H1 (cell line): ENCODE data around the gene CMTR1. TPM values are rescaled to one million over a fixed set of nuclear protein-coding genes. Genes with fewer than 3 reads are reported as not detected.

ENCODE experiments used
- CTCF ChIA-PET: fragments of 300-600 bp; sonication (Branson Sonifier 250); formaldehyde crosslinking; loops from one replicate; lab custom pipeline; 2021; ENCODE audit not compliant: partially characterized antibody; lab: Charles Lee
- POLR2A ChIA-PET: fragments of 300-600 bp; sonication (Branson Sonifier 250); formaldehyde crosslinking; loops from one replicate; lab custom pipeline; 2021; ENCODE audit warnings: inconsistent platforms; ENCODE audit not compliant: partially characterized antibody; lab: Charles Lee
- DNase-seq, 2 experiments: peaks; one replicate each; pipeline versions ENCODE4 v3.0.0 to v3.0.0-alpha.2; 2010 to 2022; ENCODE audit warnings: low spot score in 2 of 2, low read depth in 1 of 2, mixed read lengths in 1 of 2
- FAIRE-seq: peaks from 2 replicates; lab custom pipeline; 2011; peaks lifted over from hg19 to GRCh38; lab: Jason Lieb, UNC
- H2AFZ ChIP-seq: 2 replicates; pipeline ENCODE4 v1.8.1; 2012; ENCODE audit warnings: low read length, inconsistent platforms
- H2AK5ac ChIP-seq: 2 replicates; pipeline ENCODE4 v1.6.1; 2013; ENCODE audit warnings: low read depth, low read length
- H2BK120ac ChIP-seq: replicated peaks from 2 replicates; pipeline ENCODE3; 2013; ENCODE audit warnings: low read depth, low read length, inconsistent platforms
- H2BK12ac ChIP-seq: 2 replicates; pipeline ENCODE4 v1.6.1; 2013; ENCODE audit warnings: low read depth, low read length
- H2BK15ac ChIP-seq: 2 replicates; pipeline ENCODE4 v1.6.1; 2013; ENCODE audit warnings: low read length
- H2BK20ac ChIP-seq: 2 replicates; pipeline ENCODE4 v1.6.1; 2013; ENCODE audit warnings: low read length
- H2BK5ac ChIP-seq: 2 replicates; pipeline ENCODE4 v1.6.1; 2013; ENCODE audit warnings: low read depth, low read length
- H3K14ac ChIP-seq: 2 replicates; pipeline ENCODE4 v1.6.1; 2013; ENCODE audit warnings: inconsistent platforms; ENCODE audit not compliant: insufficient read length
- H3K18ac ChIP-seq: 2 replicates; pipeline ENCODE4 v1.6.1; 2013; ENCODE audit warnings: low read length; ENCODE audit errors: extremely low read depth
- H3K23ac ChIP-seq: 2 replicates; pipeline ENCODE4 v1.6.1; 2013; ENCODE audit warnings: inconsistent platforms; ENCODE audit not compliant: insufficient read length
- H3K23me2 ChIP-seq: 2 replicates; pipeline ENCODE4 v1.6.1; 2013; ENCODE audit warnings: low read depth, low read length
- H3K27ac ChIP-seq: 2 replicates; pipeline ENCODE4 v1.6.1; 2011; ENCODE audit warnings: low read depth, low read length, inconsistent platforms
- H3K27me3 ChIP-seq, 4 experiments: replicated peaks in 1 of 4; 1 replicate in 1 of 4; 2 replicates in 3 of 4; pipeline versions ENCODE4 v1.6.1 to v1.8.1; 2011 to 2013; ENCODE audit warnings: low read length in 3 of 4, mild to moderate bottlenecking in 3 of 4, inconsistent platforms in 2 of 4, mixed read lengths in 2 of 4, moderate library complexity in 1 of 4; ENCODE audit not compliant: control insufficient read depth in 3 of 4, insufficient read depth in 3 of 4; ENCODE audit errors: extremely low read depth in 1 of 4
- H3K36me3 ChIP-seq, 4 experiments: 2 replicates each; pipeline versions ENCODE4 v1.6.1 to v1.8.1; 2011 to 2013; ENCODE audit warnings: mild to moderate bottlenecking in 4 of 4, low read length in 3 of 4, moderate library complexity in 2 of 4, control low read depth in 1 of 4, inconsistent platforms in 1 of 4; ENCODE audit not compliant: insufficient read depth in 4 of 4, control insufficient read depth in 2 of 4
- H3K4ac ChIP-seq: replicated peaks from 2 replicates; pipeline ENCODE3; 2013; ENCODE audit warnings: low read length, low read depth, mixed read lengths, inconsistent platforms; ENCODE audit not compliant: insufficient read length
- H3K4me1 ChIP-seq, 4 experiments: replicated peaks in 1 of 4; 1 replicate in 1 of 4; 2 replicates in 3 of 4; pipeline versions ENCODE4 v1.6.1 to v1.8.1; 2011 to 2013; ENCODE audit warnings: low read length in 3 of 4, inconsistent platforms in 2 of 4, mixed read lengths in 1 of 4; ENCODE audit not compliant: insufficient read depth in 4 of 4, control insufficient read depth in 3 of 4
- H3K4me2 ChIP-seq, 2 experiments: 2 replicates each; pipeline versions ENCODE4 v1.6.1 to v1.8.1; 2011 to 2013; ENCODE audit warnings: low read depth in 2 of 2, low read length in 2 of 2, control low read depth in 1 of 2, inconsistent platforms in 1 of 2, mild to moderate bottlenecking in 1 of 2; ENCODE audit not compliant: insufficient read depth in 1 of 2
- H3K4me3 ChIP-seq, 4 experiments: fragments of 200-600, 300-600 bp in 1 of 4; sonication (generic), shearing (Covaris generic), sonication (Bioruptor Twin) in 1 of 4; 2 replicates each; pipeline versions ENCODE4 v1.5.1 to v1.8.1; 2011 to 2016; ENCODE audit warnings: low read length in 4 of 4, low read depth in 3 of 4, control low read depth in 2 of 4, inconsistent platforms in 2 of 4, mild to moderate bottlenecking in 2 of 4, mixed read lengths in 1 of 4, moderate library complexity in 1 of 4; ENCODE audit not compliant: insufficient read depth in 2 of 4; ENCODE audit errors: extremely low read depth in 1 of 4
- H3K56ac ChIP-seq: replicated peaks from 2 replicates; pipeline ENCODE3; 2013; ENCODE audit warnings: low read depth, mild to moderate bottlenecking, mixed read lengths, low read length, inconsistent platforms; ENCODE audit not compliant: insufficient read length
- H3K79me1 ChIP-seq: 2 replicates; pipeline ENCODE4 v1.6.1; 2013; ENCODE audit warnings: low read depth, low read length, control low read depth
- H3K79me2 ChIP-seq, 2 experiments: 2 replicates each; pipeline versions ENCODE4 v1.6.1 to v1.8.1; 2012 to 2013; ENCODE audit warnings: low read length in 2 of 2, mild to moderate bottlenecking in 2 of 2, inconsistent platforms in 1 of 2; ENCODE audit not compliant: insufficient read depth in 2 of 2, control insufficient read depth in 1 of 2
- H3K9ac ChIP-seq, 4 experiments: replicated peaks in 1 of 4; 1 replicate in 1 of 4; 2 replicates in 3 of 4; pipeline versions ENCODE4 v1.6.1 to v1.8.1; 2011 to 2013; ENCODE audit warnings: low read depth in 3 of 4, low read length in 3 of 4, control low read depth in 2 of 4, mild to moderate bottlenecking in 2 of 4, moderate library complexity in 2 of 4, inconsistent platforms in 1 of 4; ENCODE audit errors: extremely low read depth in 1 of 4
- H3K9me3 ChIP-seq, 2 experiments: 2 replicates each; pipeline versions ENCODE4 v1.6.1 to v1.8.1; 2012 to 2013; ENCODE audit warnings: mild to moderate bottlenecking in 2 of 2, moderate library complexity in 2 of 2, control low read depth in 1 of 2, inconsistent platforms in 1 of 2, low read depth in 1 of 2, low read length in 1 of 2, mixed read lengths in 1 of 2; ENCODE audit not compliant: insufficient read depth in 2 of 2
- H4K20me1 ChIP-seq, 2 experiments: replicated peaks in 1 of 2; 2 replicates each; pipeline versions ENCODE3 to v1.8.1; 2011 to 2013; ENCODE audit warnings: inconsistent platforms in 2 of 2, low read length in 2 of 2, mild to moderate bottlenecking in 1 of 2; ENCODE audit not compliant: insufficient read depth in 2 of 2, control insufficient read depth in 1 of 2
- H4K5ac ChIP-seq: 2 replicates; pipeline ENCODE4 v1.6.1; 2013; ENCODE audit warnings: low read length, low read depth, mixed read lengths, inconsistent platforms; ENCODE audit not compliant: insufficient read length
- H4K8ac ChIP-seq: 2 replicates; pipeline ENCODE4 v1.8.0; 2013; ENCODE audit warnings: mild to moderate bottlenecking, moderate library complexity, low read length, inconsistent platforms; ENCODE audit not compliant: insufficient read depth; ENCODE audit errors: extremely low read depth
- H4K91ac ChIP-seq: replicated peaks from 2 replicates; pipeline ENCODE3; 2013; ENCODE audit warnings: low read length, mixed read lengths, inconsistent platforms; ENCODE audit not compliant: insufficient read length
- CHD2 ChIP-seq: IDR thresholded peaks from 2 replicates; pipeline ENCODE4 v1.6.1; 2012; ENCODE audit warnings: low read length, improper control_type of control experiment
- KDM4A ChIP-seq: IDR thresholded peaks from one replicate; pipeline ENCODE4 v1.7.1; 2012; ENCODE audit warnings: low read depth, mild to moderate bottlenecking, moderate library complexity, low read length, inconsistent platforms; ENCODE audit not compliant: severe bottlenecking
- TCF12 ChIP-seq: IDR thresholded peaks from 2 replicates; pipeline ENCODE4 v1.6.1; 2011; ENCODE audit warnings: low read depth, mild to moderate bottlenecking, low read length
- ZNF274 ChIP-seq: IDR thresholded peaks from 2 replicates; pipeline ENCODE4 v1.7.0; 2012; ENCODE audit warnings: low read length, borderline replicate concordance; ENCODE audit errors: extremely low read depth
- WGBS, 2 experiments: shearing (Covaris generic) in 1 of 2; methylation state at CpG; one replicate each; pipeline versions ENCODE4 v1.1.6 to v1.1.7; 2013 to 2015; ENCODE audit warnings: low lambda C conversion rate in 2 of 2, mixed read lengths in 2 of 2, inconsistent platforms in 1 of 2, low coverage in 1 of 2, missing lambda C conversion rate in 1 of 2; ENCODE audit not compliant: insufficient replicate concordance in 2 of 2, insufficient coverage in 1 of 2, insufficient read length in 1 of 2; ENCODE audit errors: extremely low coverage in 1 of 2, missing lambda C conversion rate in 1 of 2; 5-methylcytosine and 5-hydroxymethylcytosine counted together
- long read RNA-seq, 2 experiments: library from RNA in 1 of 2; library from capped mRNA in 1 of 2; stranded (forward); transcript quantifications; one replicate each; pipeline ENCODE4 v2.0.0, GENCODE V29; 2021; ENCODE audit warnings: inconsistent platforms in 1 of 2
- polyA minus RNA-seq, 3 experiments: library from RNA; depleted of rRNA, polyadenylated mRNA; stranded (reverse); fragments of >200 nt; gene quantifications; 1 replicate in 2 of 3; 2 replicates in 1 of 3; pipeline ENCODE4 v1.2.3, GENCODE V29; 2011
- polyA plus RNA-seq, 7 experiments: library from polyadenylated mRNA; depleted of rRNA in 3 of 7; stranded (reverse) in 5 of 7; unstranded in 2 of 7; fragments of >200 nt in 5 of 7; fragments of 200-250 nt in 2 of 7; gene quantifications; 1 replicate in 5 of 7; 2 replicates in 1 of 7; 4 replicates in 1 of 7; pipeline versions ENCODE4 v1.2.1 to v1.2.3, GENCODE V29; 2011 to 2013; ENCODE audit warnings: missing spikeins in 2 of 7, mixed read lengths in 2 of 7
- total RNA-seq: library from RNA; stranded (reverse); fragmentation: NEBNext Ultra II Directional; extraction: Animal tissue kit (Norgen Biotek cat#: 25700); gene quantifications from 2 replicates; pipeline ENCODE4 v1.2.1, GENCODE V29; 2021

Gene CMTR1, protein sequence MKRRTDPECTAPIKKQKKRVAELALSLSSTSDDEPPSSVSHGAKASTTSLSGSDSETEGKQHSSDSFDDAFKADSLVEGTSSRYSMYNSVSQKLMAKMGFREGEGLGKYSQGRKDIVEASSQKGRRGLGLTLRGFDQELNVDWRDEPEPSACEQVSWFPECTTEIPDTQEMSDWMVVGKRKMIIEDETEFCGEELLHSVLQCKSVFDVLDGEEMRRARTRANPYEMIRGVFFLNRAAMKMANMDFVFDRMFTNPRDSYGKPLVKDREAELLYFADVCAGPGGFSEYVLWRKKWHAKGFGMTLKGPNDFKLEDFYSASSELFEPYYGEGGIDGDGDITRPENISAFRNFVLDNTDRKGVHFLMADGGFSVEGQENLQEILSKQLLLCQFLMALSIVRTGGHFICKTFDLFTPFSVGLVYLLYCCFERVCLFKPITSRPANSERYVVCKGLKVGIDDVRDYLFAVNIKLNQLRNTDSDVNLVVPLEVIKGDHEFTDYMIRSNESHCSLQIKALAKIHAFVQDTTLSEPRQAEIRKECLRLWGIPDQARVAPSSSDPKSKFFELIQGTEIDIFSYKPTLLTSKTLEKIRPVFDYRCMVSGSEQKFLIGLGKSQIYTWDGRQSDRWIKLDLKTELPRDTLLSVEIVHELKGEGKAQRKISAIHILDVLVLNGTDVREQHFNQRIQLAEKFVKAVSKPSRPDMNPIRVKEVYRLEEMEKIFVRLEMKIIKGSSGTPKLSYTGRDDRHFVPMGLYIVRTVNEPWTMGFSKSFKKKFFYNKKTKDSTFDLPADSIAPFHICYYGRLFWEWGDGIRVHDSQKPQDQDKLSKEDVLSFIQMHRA
- total RNA-seq, result 33.1 and 34.3 TPM in 2 replicates
- 15.2 and 16.8 TPM in 2 replicates for polyA plus RNA-seq (2011; rRNA removed)
- 24.2 TPM for polyA plus RNA-seq (2011; cell fraction: cytosol; rRNA removed)
- 54.7 TPM for polyA plus RNA-seq (2011; cell fraction: nucleus; rRNA removed)
- polyA plus RNA-seq (2012, experiment 1 of 2), result 30.4 to 36.2 TPM (median 33.2 TPM) in 4 replicates
- polyA plus RNA-seq (2012, experiment 2 of 2), result 16.5 TPM
- 24.0 TPM for polyA plus RNA-seq (2013, experiment 1 of 2)
- polyA plus RNA-seq (2013, experiment 2 of 2), result 23.4 TPM
- polyA minus RNA-seq (2011; rRNA and poly(A)+ RNA removed), result 20.4 and 21.6 TPM in 2 replicates
- 12.1 TPM for polyA minus RNA-seq (2011; cell fraction: cytosol; rRNA and poly(A)+ RNA removed)
- polyA minus RNA-seq (2011; cell fraction: nucleus; rRNA and poly(A)+ RNA removed), result 25.3 TPM
- long read RNA-seq, experiment 1, full-length matches to known transcripts, result 1 of 19 reads
- long read RNA-seq, experiment 1, partial matches to known transcripts, result 13 of 19 reads
- long read RNA-seq, experiment 1, other reads (novel, unspliced or antisense), result 5 of 19 reads
- long read RNA-seq, experiment 2, full-length matches to known transcripts, result 4 of 6 reads
- long read RNA-seq, experiment 2, partial matches to known transcripts, result 0 of 6 reads
- long read RNA-seq, experiment 2, other reads (novel, unspliced or antisense), result 2 of 6 reads

GRCh38 chr6:37432916-37433656, at the start of gene CMTR1:
CMTR1 (plus strand) TSS chr6:37433221; CDS start chr6:37435630, 2,409 bp downstream.
- no peak within 1 kb of the TSS for H3K14ac ChIP-seq
- H2BK120ac ChIP-seq, result no peak within 1 kb of the TSS
- H3K4me3 ChIP-seq, result peak within 1 kb of the TSS; percentile 80 to 92 (median 86)
- H4K5ac ChIP-seq, result peak within 1 kb of the TSS; percentile 4
- H2AK5ac ChIP-seq, result no peak within 1 kb of the TSS
- no peak within 1 kb of the TSS for H3K23ac ChIP-seq
- H2BK12ac ChIP-seq, result peak within 1 kb of the TSS; percentile 44; the same call in 1 of the 2 replicates
- H4K91ac ChIP-seq, result no peak within 1 kb of the TSS
- FAIRE-seq (no peak), DNase-seq (peak; percentile 59 to 97)
- 1% methylated on average over 38 of the region's 61 CpGs; no CpG with 5 or more reads in 1 of the 2 experiments for WGBS, 2 experiments
- CTCF ChIA-PET, result interaction anchor here (1.2 to 2.3 kb wide), 5 partner anchors 11 to 410 kb away, joined by 3 to 10 read pairs (median 4); no protein-coding TSS in a partner anchor
- peak within 1 kb of the TSS; percentile 92 to 95 for H3K4me2 ChIP-seq
- H2BK15ac ChIP-seq, result no peak within 1 kb of the TSS
- H3K27ac ChIP-seq, result peak within 1 kb of the TSS; percentile 80; the same call in 1 of the 2 replicates
- H3K79me1 ChIP-seq, result peaks cover 8% of the 10 kb centered on the region
- POLR2A ChIA-PET, result interaction anchor here (0.6 to 1.9 kb wide), 8 partner anchors 10 to 110 kb away, joined by 3 to 5 read pairs (median 3); no protein-coding TSS in a partner anchor
- H4K20me1 ChIP-seq, result no peaks in the 10 kb centered on the region
- peaks cover 0 to 25% of the 10 kb centered on the region in 2 experiments; a peak in 2 of 4 replicates for H3K79me2 ChIP-seq
- peaks cover 7 to 19% (median 9%) of the 10 kb centered on the region in 4 experiments; a peak in 5 of 8 replicates for H3K36me3 ChIP-seq
- H3K23me2 ChIP-seq, result peaks cover 11% of the 10 kb centered on the region
- no peak within 1 kb of the TSS for H3K56ac ChIP-seq
- H3K4me1 ChIP-seq, result peaks cover 0 to 12% (median 3%) of the 10 kb centered on the region in 4 experiments; a peak in 4 of 7 replicates
- H3K9ac ChIP-seq, result peak within 1 kb of the TSS; percentile 52 to 93 (median 74)
- peak within 1 kb of the TSS; percentile 96 for H4K8ac ChIP-seq
- H3K9me3 ChIP-seq, result no peaks in the 10 kb centered on the region
- H3K4ac ChIP-seq, result peak within 1 kb of the TSS; percentile 0
- 0 out of 2 replicates have a peak within 1 kb of the TSS, but pooled peaks have one; percentile 57 for H2BK5ac ChIP-seq
- no peak within 1 kb of the TSS for H2BK20ac ChIP-seq
- no peaks in the 10 kb centered on the region for H3K27me3 ChIP-seq
- peak within 1 kb of the TSS; percentile 53; the same call in 1 of the 2 replicates for H3K18ac ChIP-seq
- H2AFZ ChIP-seq, result peak within 1 kb of the TSS; percentile 99
- no peak for TF ChIP-seq CHD2
- TF ChIP-seq TCF12, result 0 out of 2 replicates have a peak, but pooled peaks have one; percentile 16
- no peak for TF ChIP-seq ZNF274
- TF ChIP-seq KDM4A, result peak; percentile 100
